H54 (cell line): ENCODE data around the gene ZBTB49.

Experiments
- DNase-seq: peaks from one replicate; pipeline ENCODE4 v3.0.0; 2011; ENCODE audit warnings: low spot score, mixed read lengths; ENCODE audit not compliant: insufficient read length
- FAIRE-seq: peaks from 3 replicates; lab custom pipeline; 2011; peaks lifted over from hg19 to GRCh38; lab: Jason Lieb, UNC
- POLR2A ChIP-seq: IDR thresholded peaks from 2 replicates; pipeline ENCODE4 v1.6.1; 2011; ENCODE audit warnings: low read depth, mild to moderate bottlenecking, low read length

ZBTB49 gene

GRCh38 chr4:4323705-4324534 lies 33.9 kb downstream of the ZBTB49 start:
- TF ChIP-seq POLR2A: no peak
- FAIRE-seq (no peak), DNase-seq (no peak)

- FAIRE-seq: no peak
- no peak for DNase-seq
- no peak for TF ChIP-seq POLR2A
Observed at GRCh38 chr4:4325321-4325720, 35.3 kb downstream of the ZBTB49 start.

- DNase-seq (no peak), FAIRE-seq (no peak)
- no peak for TF ChIP-seq POLR2A
Observed at GRCh38 chr4:4326166-4326565, 36.1 kb downstream of the ZBTB49 start.

GRCh38 chr4:4327652-4328121 lies 37.6 kb downstream of the ZBTB49 start:
- FAIRE-seq (no peak), DNase-seq (no peak)
- no peak for TF ChIP-seq POLR2A

- no peak for FAIRE-seq
- TF ChIP-seq POLR2A: no peak
Observed at GRCh38 chr4:4328206-4328605, 38.2 kb downstream of the ZBTB49 start.

GRCh38 chr4:4328840-4329239 lies 38.8 kb downstream of the ZBTB49 start:
- TF ChIP-seq POLR2A: no peak
- no peak for DNase-seq
- FAIRE-seq: no peak

More at GRCh38 chr4:4328206-4328605, 38.2 kb downstream of the ZBTB49 start:
- no peak for DNase-seq

- DNase-seq: no peak
- no peak for FAIRE-seq
- TF ChIP-seq POLR2A: no peak
Observed at GRCh38 chr4:4329496-4329895, 39.4 kb downstream of the ZBTB49 start.

GRCh38 chr4:4330794-4331193 lies 40.7 kb downstream of the ZBTB49 start:
- no peak for DNase-seq
- no peak for TF ChIP-seq POLR2A
- no peak for FAIRE-seq

GRCh38 chr4:4332529-4332928 lies 42.5 kb downstream of the ZBTB49 start:
- no peak for TF ChIP-seq POLR2A
- no peak for FAIRE-seq
- DNase-seq: no peak

GRCh38 chr4:4333265-4333706 lies 43.2 kb downstream of the ZBTB49 start:
- TF ChIP-seq POLR2A: no peak
- no peak for FAIRE-seq
- peak; percentile 25 for DNase-seq

GRCh38 chr4:4334798-4335520 lies 44.9 kb downstream of the ZBTB49 start:
- no peak for TF ChIP-seq POLR2A
- DNase-seq (no peak), FAIRE-seq (no peak)

GRCh38 chr4:4338210-4339001 lies 48.4 kb downstream of the ZBTB49 start:
- DNase-seq: no peak

GRCh38 chr4:4339504-4340085 lies 49.5 kb downstream of the ZBTB49 start:
- no peak for DNase-seq
- no peak for FAIRE-seq
- TF ChIP-seq POLR2A: no peak

More at GRCh38 chr4:4338210-4339001, 48.4 kb downstream of the ZBTB49 start:
- no peak for TF ChIP-seq POLR2A
- no peak for FAIRE-seq
